ENCODE results near the gene ALLC.

The ALLC gene

GRCh38 chr2:3650140-3650920 is 7.7 kb upstream of the ALLC start:
- peaks cover 25% of the 10 kb centered on the region for H3K27me3 ChIP-seq (replicated peaks; ENCODE audit: control insufficient read depth, insufficient read depth, low read length)
- H3K36me3 ChIP-seq (ENCODE audit: control insufficient read depth, insufficient read depth, low read length, severe bottlenecking), result no peaks in the 10 kb centered on the region
- peaks cover 6% of the 10 kb centered on the region for H3K4me1 ChIP-seq (ENCODE audit: control insufficient read depth, insufficient read depth, low read length)
- no peak for DNase-seq (ENCODE audit: low read depth)
- peaks cover 8% of the 10 kb centered on the region for H3K9me3 ChIP-seq (ENCODE audit: control insufficient read depth, low read length)
- peak overlapping the region; percentile 22 for H3K9ac ChIP-seq (ENCODE audit: low read length)
- H3K4me3 ChIP-seq (ENCODE audit: low read length), result no peak overlapping the region

GRCh38 chr2:3651691-3652648 is 6.0 kb upstream of the ALLC start:
- H3K4me1 ChIP-seq (ENCODE audit: control insufficient read depth, insufficient read depth, low read length), result peaks cover 6% of the 10 kb centered on the region
- H3K4me3 ChIP-seq (ENCODE audit: low read length), result peak overlapping the region; percentile 59
- H3K36me3 ChIP-seq (ENCODE audit: control insufficient read depth, insufficient read depth, low read length, severe bottlenecking), result no peaks in the 10 kb centered on the region
- H3K9ac ChIP-seq (ENCODE audit: low read length), result peak overlapping the region; percentile 74
- peaks cover 18% of the 10 kb centered on the region for H3K27me3 ChIP-seq (replicated peaks; ENCODE audit: control insufficient read depth, insufficient read depth, low read length)
- no peak for DNase-seq (ENCODE audit: low read depth)
- H3K9me3 ChIP-seq (ENCODE audit: control insufficient read depth, low read length), result peaks cover 8% of the 10 kb centered on the region

DNA sequence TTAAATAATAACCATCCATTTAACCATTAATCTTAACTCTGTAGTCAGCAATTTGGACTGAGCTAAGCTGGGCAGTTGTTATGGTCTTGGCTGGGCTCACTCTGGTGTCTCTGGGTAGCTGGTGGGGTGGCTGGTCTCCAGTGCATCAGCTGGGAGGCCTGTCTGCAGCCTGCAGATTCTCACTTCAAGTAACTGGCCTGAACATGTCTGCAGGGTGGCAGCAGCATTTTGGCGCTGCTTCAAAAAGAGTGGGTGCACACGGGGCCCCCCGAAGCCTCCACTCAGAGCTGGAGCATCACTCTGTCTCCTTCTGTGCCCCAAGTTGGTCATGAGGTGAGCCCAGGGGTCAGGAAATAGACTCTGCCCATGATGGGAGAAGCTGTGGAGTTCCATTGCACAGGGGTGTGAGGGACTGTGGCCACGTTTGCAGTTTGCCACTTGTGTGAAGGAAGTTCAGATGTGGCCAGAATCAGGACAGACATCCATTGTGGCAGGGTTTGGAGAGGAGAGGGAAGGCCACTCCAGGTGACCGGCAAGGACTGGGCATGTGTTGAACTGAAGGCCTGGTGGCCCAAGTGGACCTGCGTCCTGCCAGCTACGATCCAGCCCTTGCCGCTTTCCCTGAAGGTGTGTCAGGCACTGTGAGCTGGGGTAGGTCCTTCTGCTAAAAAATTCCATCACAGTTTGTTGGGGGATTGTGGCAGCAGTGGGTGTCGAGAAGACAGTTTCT is 4.9 kb upstream of the ALLC start:
- no peak for DNase-seq (ENCODE audit: low read depth)
- Histone ChIP-seq H3K4me3 (ENCODE audit: low read length) (no peak overlapping the region), H3K27me3 (replicated peaks; ENCODE audit: control insufficient read depth, insufficient read depth, low read length) (peaks cover 18% of the 10 kb centered on the region), H3K36me3 (ENCODE audit: control insufficient read depth, insufficient read depth, low read length, severe bottlenecking) (no peaks in the 10 kb centered on the region), H3K9me3 (ENCODE audit: control insufficient read depth, low read length) (peaks cover 8% of the 10 kb centered on the region), H3K9ac (ENCODE audit: low read length) (no peak overlapping the region), H3K4me1 (ENCODE audit: control insufficient read depth, insufficient read depth, low read length) (peaks cover 6% of the 10 kb centered on the region)

DNA sequence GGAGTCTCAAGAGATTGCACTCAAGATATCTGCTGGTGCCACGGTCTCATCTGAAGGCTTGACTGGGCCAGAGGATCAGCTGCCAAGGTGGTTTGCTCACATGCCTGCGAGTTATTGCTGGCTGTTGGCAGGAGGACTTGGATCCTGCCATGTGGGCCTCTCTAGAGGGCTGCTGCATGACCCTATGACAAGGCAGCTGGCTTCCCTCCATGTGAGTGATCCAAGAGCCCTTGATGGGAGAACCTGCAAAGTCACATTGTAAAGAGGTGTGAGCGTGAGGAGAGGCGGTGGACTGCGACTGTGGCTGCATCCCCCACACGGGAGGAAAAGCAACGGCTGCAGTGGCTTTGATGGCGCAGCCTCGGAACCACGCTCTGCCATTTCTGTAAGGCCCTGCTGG is 4.0 kb upstream of the ALLC start:
- peaks cover 8% of the 10 kb centered on the region for H3K9me3 ChIP-seq (ENCODE audit: control insufficient read depth, low read length)
- H3K27me3 ChIP-seq (replicated peaks; ENCODE audit: control insufficient read depth, insufficient read depth, low read length), result peaks cover 14% of the 10 kb centered on the region
- peaks cover 7% of the 10 kb centered on the region for H3K4me1 ChIP-seq (ENCODE audit: control insufficient read depth, insufficient read depth, low read length)
- H3K4me3 ChIP-seq (ENCODE audit: low read length), result no peak overlapping the region
- no peak for DNase-seq (ENCODE audit: low read depth)
- no peaks in the 10 kb centered on the region for H3K36me3 ChIP-seq (ENCODE audit: control insufficient read depth, insufficient read depth, low read length, severe bottlenecking)
- no peak overlapping the region for H3K9ac ChIP-seq (ENCODE audit: low read length)

DNA sequence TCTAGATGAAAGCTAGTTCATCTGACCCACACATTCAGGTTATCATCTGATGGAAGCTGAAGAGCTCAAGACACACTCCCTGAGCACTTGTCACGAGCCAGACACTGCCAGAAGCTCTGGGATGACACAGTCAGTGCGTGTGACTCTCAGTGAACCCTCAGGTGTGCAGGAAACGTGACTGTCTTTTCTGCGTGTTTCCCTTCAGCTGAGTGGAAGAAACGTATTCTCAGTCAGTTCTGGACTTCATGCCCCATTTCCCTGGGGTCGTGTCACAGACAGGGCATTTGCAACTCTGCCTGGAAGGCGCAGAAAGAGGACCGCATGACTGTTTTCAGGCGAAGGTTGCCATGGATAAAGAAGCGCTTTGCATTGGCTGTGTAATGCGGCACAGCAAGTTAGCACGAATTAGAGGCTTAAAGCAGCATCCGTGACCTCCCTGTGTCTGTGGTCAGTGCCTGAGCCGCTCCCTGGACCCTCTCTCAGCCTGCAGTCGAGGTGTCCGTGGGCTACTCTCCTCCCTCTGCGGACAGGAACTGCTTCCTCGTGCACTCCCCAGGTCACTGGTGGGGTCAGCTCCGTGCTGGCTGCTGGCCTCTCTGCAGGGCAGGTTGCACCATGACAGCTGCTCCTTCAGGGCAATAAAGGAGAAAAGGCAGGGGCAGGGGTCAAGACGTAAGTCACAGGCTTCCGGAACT is 3.3 kb upstream of the ALLC start:
- Histone ChIP-seq H3K27me3 (replicated peaks; ENCODE audit: control insufficient read depth, insufficient read depth, low read length) (peaks cover 13% of the 10 kb centered on the region), H3K4me1 (ENCODE audit: control insufficient read depth, insufficient read depth, low read length) (peaks cover 14% of the 10 kb centered on the region), H3K4me3 (ENCODE audit: low read length) (no peak overlapping the region), H3K9ac (ENCODE audit: low read length) (no peak overlapping the region), H3K36me3 (ENCODE audit: control insufficient read depth, insufficient read depth, low read length, severe bottlenecking) (no peaks in the 10 kb centered on the region), H3K9me3 (ENCODE audit: control insufficient read depth, low read length) (peaks cover 8% of the 10 kb centered on the region)
- DNase-seq (ENCODE audit: low read depth), result no peak

DNA sequence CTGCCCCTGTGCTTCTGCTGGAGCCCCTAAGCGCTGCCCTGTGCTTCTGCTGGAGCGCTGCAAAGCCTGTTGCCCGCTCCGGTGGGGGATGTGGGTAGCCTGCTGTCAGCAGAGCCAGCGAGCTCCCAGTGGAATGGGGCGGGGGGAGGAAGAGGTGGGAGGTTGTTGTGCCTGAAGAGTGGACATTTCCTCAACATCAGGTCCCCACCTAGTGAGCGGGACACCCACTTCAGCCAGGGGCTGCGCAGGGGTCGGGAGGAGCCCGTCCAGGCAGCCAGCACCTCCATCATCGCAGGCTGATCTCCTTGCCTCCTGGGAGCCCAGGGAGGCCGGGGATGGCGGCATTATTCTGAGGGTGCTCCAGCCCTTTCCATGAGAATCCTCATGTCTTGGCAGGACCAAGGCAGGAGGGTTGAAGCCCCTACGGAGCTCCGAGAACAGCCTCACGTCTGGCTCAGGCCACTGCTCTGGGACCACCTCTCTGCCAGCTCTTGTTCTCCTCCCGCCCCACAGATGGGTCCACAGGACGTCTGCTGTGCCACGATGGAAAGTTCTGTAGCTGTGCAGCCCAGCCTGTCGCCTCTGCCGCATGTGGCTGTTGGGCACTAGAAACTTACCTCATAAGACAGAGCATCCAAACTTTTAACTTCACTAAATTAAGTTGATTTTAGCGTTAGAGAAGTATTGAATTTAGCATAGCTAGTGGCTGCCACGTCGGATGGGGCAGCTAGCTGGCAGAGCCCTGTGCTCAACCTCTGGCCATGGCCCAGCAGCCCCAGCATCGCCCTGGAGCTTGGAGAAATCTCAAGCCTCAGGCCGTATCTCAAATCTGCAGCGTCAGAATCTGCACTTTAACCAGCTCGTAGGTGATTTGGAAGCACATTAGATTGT is 1.9 kb upstream of the ALLC start:
- peaks cover 17% of the 10 kb centered on the region for H3K4me1 ChIP-seq (ENCODE audit: control insufficient read depth, insufficient read depth, low read length)
- DNase-seq (ENCODE audit: low read depth), result no peak
- no peaks in the 10 kb centered on the region for H3K36me3 ChIP-seq (ENCODE audit: control insufficient read depth, insufficient read depth, low read length, severe bottlenecking)

GRCh38 chr2:3656762-3657721 is 958 bp upstream of the ALLC start:
- H3K36me3 ChIP-seq (ENCODE audit: control insufficient read depth, insufficient read depth, low read length, severe bottlenecking), result no peaks in the 10 kb centered on the region
- no peak overlapping the region for H3K9ac ChIP-seq (ENCODE audit: low read length)
- peaks cover 10% of the 10 kb centered on the region for H3K27me3 ChIP-seq (replicated peaks; ENCODE audit: control insufficient read depth, insufficient read depth, low read length)
- H3K4me3 ChIP-seq (ENCODE audit: low read length), result no peak overlapping the region
- peak; percentile 68 for DNase-seq (ENCODE audit: low read depth)
- H3K9me3 ChIP-seq (ENCODE audit: control insufficient read depth, low read length), result peaks cover 8% of the 10 kb centered on the region
- peaks cover 11% of the 10 kb centered on the region for H3K4me1 ChIP-seq (ENCODE audit: control insufficient read depth, insufficient read depth, low read length)

More for the DNA sequence above, 1.9 kb upstream of the ALLC start:
- H3K9me3 ChIP-seq (ENCODE audit: control insufficient read depth, low read length), result peaks cover 8% of the 10 kb centered on the region
- no peak overlapping the region for H3K4me3 ChIP-seq (ENCODE audit: low read length)
- H3K27me3 ChIP-seq (replicated peaks; ENCODE audit: control insufficient read depth, insufficient read depth, low read length), result peaks cover 10% of the 10 kb centered on the region
- no peak overlapping the region for H3K9ac ChIP-seq (ENCODE audit: low read length)

DNA sequence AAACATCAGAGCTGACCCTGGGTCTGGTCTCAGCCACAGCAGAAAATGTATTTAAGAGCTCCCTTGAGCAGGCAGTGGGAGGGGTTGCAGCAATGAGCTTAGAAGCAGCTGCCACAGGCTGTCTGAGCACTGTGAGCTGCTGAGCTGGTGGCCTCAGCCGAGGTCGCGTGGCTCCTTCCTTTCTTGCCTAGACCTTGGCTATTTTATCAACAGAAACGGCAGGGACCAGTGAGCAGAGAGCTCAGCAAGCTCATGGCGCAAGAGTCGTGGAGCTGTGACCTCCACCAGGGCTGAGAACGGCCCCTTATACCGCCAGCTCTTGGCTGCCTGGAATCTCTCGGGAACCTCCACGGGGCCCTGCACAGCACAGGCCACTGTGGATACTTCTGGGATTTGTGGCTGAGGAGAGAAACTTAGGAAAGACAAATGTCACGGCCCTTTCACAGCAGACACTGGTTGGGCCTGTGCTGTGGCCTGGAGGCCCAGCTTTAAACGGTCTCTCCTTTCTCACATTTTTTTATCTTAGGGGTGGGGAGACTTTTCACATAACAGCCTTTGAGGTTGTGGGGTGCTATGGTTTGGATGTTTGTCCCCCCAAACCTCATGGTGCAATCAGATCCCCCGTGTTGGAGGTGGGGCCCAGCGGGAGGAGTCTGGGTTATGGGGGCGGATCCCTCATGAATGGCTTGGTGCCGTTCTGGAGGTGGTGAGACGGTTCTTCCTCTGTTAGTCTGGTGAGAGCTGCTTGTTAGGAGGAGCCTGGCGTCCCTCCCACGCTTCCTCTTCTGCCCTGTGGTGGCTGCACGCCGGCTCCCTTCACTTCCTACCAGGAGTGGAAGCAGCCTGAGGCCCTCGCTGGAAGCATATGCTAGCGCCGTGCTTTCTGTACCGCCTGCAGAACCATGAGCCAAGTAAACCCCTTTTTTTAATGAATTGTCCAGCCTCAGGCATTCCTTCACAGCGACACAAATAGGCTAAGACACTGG is 1.7 kb downstream of the ALLC start:
- H3K36me3 ChIP-seq (ENCODE audit: control insufficient read depth, insufficient read depth, low read length, severe bottlenecking), result no peaks in the 10 kb centered on the region
- peaks cover 11% of the 10 kb centered on the region for H3K4me1 ChIP-seq (ENCODE audit: control insufficient read depth, insufficient read depth, low read length)
- H3K9ac ChIP-seq (ENCODE audit: low read length), result peak overlapping the region; percentile 41
- no peaks in the 10 kb centered on the region for H3K9me3 ChIP-seq (ENCODE audit: control insufficient read depth, low read length)
- peaks cover 15% of the 10 kb centered on the region for H3K27me3 ChIP-seq (replicated peaks; ENCODE audit: control insufficient read depth, insufficient read depth, low read length)
- H3K4me3 ChIP-seq (ENCODE audit: low read length), result no peak overlapping the region
- DNase-seq (ENCODE audit: low read depth), result no peak
